HG03064 (cell line): ENCODE results near the gene TMEM266.

ENCODE experiments used
- ATAC-seq: cut with Tn5 transposase; IDR thresholded peaks from one replicate; pipeline ENCODE4 v1.9.1; 2021; ENCODE audit warnings: low read depth; ENCODE audit not compliant: unreplicated experiment

Gene TMEM266

GRCh38 chr15:76065245-76065644 lies 5.5 kb downstream of the TMEM266 start:
- ATAC-seq: no peak

- no peak for ATAC-seq
These were observed 6.0 kb downstream of the TMEM266 start for GRCh38 chr15:76065793-76066192.

- ATAC-seq: no peak
These were observed 10.4 kb downstream of the TMEM266 start for GRCh38 chr15:76070192-76070591.

GRCh38 chr15:76070921-76071635 lies 11.3 kb downstream of the TMEM266 start:
- no peak for ATAC-seq

GRCh38 chr15:76071806-76072205 lies 12.0 kb downstream of the TMEM266 start:
- no peak for ATAC-seq

- ATAC-seq: no peak
These were observed 13.8 kb downstream of the TMEM266 start for GRCh38 chr15:76073554-76073953.

GRCh38 chr15:76075046-76075445 lies 15.3 kb downstream of the TMEM266 start:
- ATAC-seq: no peak

- ATAC-seq: no peak
These were observed 18.6 kb downstream of the TMEM266 start for GRCh38 chr15:76078285-76078877.

GRCh38 chr15:76084256-76084655 lies 24.5 kb downstream of the TMEM266 start:
- no peak for ATAC-seq

GRCh38 chr15:76098685-76099084 lies 38.9 kb downstream of the TMEM266 start:
- no peak for ATAC-seq

GRCh38 chr15:76099388-76099787 lies 39.6 kb downstream of the TMEM266 start:
- ATAC-seq: no peak

GRCh38 chr15:76100361-76100760 lies 40.6 kb downstream of the TMEM266 start:
- ATAC-seq: no peak

- ATAC-seq: no peak
These were observed 41.9 kb downstream of the TMEM266 start for GRCh38 chr15:76101655-76102054.

GRCh38 chr15:76105391-76105790 lies 45.6 kb downstream of the TMEM266 start:
- ATAC-seq: no peak

- no peak for ATAC-seq
These were observed 46.1 kb downstream of the TMEM266 start for GRCh38 chr15:76105911-76106310.

- no peak for ATAC-seq
These were observed 47.4 kb downstream of the TMEM266 start for GRCh38 chr15:76107169-76107568.

GRCh38 chr15:76108021-76108723 lies 48.4 kb downstream of the TMEM266 start:
- ATAC-seq: no peak

- no peak for ATAC-seq
These were observed 49.3 kb downstream of the TMEM266 start for GRCh38 chr15:76109046-76109445.

- no peak for ATAC-seq
These were observed 54.8 kb downstream of the TMEM266 start for GRCh38 chr15:76114561-76114960.

- ATAC-seq: no peak
These were observed 56.5 kb downstream of the TMEM266 start for GRCh38 chr15:76116138-76116885.

- ATAC-seq: no peak
These were observed 57.4 kb downstream of the TMEM266 start for GRCh38 chr15:76117181-76117580.
